Neuronal stem cell (in vitro differentiated cells): ENCODE data around the gene CYP2A7.
"Not testable (repeated sequence)": the region's sequence is repeated elsewhere in the genome, so short reads cannot be mapped to it uniquely, and the experiment has no call there.

ENCODE experiments used
- DNase-seq: peaks from one replicate; pipeline ENCODE4 v3.0.0-alpha.2; 2013; ENCODE audit warnings: low spot score
- H2AFZ ChIP-seq: one replicate; pipeline ENCODE4 v1.6.1; 2013; ENCODE audit warnings: mild to moderate bottlenecking, low read length, inconsistent platforms
- H2AK5ac ChIP-seq: 2 replicates; pipeline ENCODE4 v1.6.1; 2013; ENCODE audit warnings: low read depth, mild to moderate bottlenecking, inconsistent platforms, low read length, moderate library complexity, mixed read lengths
- H2BK120ac ChIP-seq: 2 replicates; pipeline ENCODE4 v1.6.1; 2013; ENCODE audit warnings: low read depth, mild to moderate bottlenecking, inconsistent platforms, low read length, moderate library complexity, mixed read lengths
- H2BK12ac ChIP-seq: one replicate; pipeline ENCODE4 v1.6.1; 2013; ENCODE audit warnings: low read length, inconsistent platforms
- H2BK15ac ChIP-seq: 2 replicates; pipeline ENCODE4 v1.6.1; 2013; ENCODE audit warnings: mild to moderate bottlenecking, low read length, inconsistent platforms, mixed read lengths
- H2BK5ac ChIP-seq: one replicate; pipeline ENCODE4 v1.6.1; 2013; ENCODE audit warnings: inconsistent platforms, mild to moderate bottlenecking, low read length, moderate library complexity
- H3K14ac ChIP-seq: one replicate; pipeline ENCODE4 v1.6.1; 2013; ENCODE audit warnings: low read length, inconsistent platforms
- H3K18ac ChIP-seq: 2 replicates; pipeline ENCODE4 v1.6.1; 2013; ENCODE audit warnings: low read length, inconsistent platforms
- H3K23ac ChIP-seq: 2 replicates; pipeline ENCODE4 v1.6.1; 2013; ENCODE audit warnings: low read depth, mild to moderate bottlenecking, mixed read lengths, low read length, inconsistent platforms; ENCODE audit not compliant: poor library complexity
- H3K27ac ChIP-seq: replicated peaks from 3 replicates; pipeline ENCODE4 v1.5.1; 2013; ENCODE audit warnings: low read length, inconsistent platforms
- H3K27me3 ChIP-seq, 3 experiments: 2 replicates each; pipeline ENCODE4 v1.6.1; 2013; ENCODE audit warnings: low read length in 3 of 3, mild to moderate bottlenecking in 2 of 3, inconsistent platforms in 1 of 3, low read depth in 1 of 3, mixed read lengths in 1 of 3, moderate library complexity in 1 of 3; ENCODE audit not compliant: control insufficient read depth in 3 of 3, insufficient read depth in 3 of 3
- H3K36me3 ChIP-seq, 2 donors: replicated peaks in 1 of 2; 2 replicates each; pipeline ENCODE4 v1.6.1; 2013; ENCODE audit warnings: low read length in 2 of 2; ENCODE audit not compliant: control insufficient read depth in 2 of 2, insufficient read depth in 2 of 2
- H3K4ac ChIP-seq: 2 replicates; pipeline ENCODE4 v1.6.1; 2013; ENCODE audit warnings: inconsistent platforms, mild to moderate bottlenecking, low read length, moderate library complexity
- H3K4me1 ChIP-seq, 2 donors: 1 replicate in 1 of 2; 2 replicates in 1 of 2; pipeline ENCODE4 v1.6.1; 2013; ENCODE audit warnings: low read length in 2 of 2, low read depth in 1 of 2; ENCODE audit not compliant: control insufficient read depth in 2 of 2, insufficient read depth in 1 of 2
- H3K4me2 ChIP-seq: one replicate; pipeline ENCODE4 v1.6.1; 2013; ENCODE audit warnings: mild to moderate bottlenecking, low read length, inconsistent platforms; ENCODE audit not compliant: insufficient read depth, poor library complexity, severe bottlenecking
- H3K4me3 ChIP-seq, 2 donors: 2 replicates each; pipeline ENCODE4 v1.5.1; 2013; ENCODE audit warnings: low read length in 2 of 2, mild to moderate bottlenecking in 2 of 2, inconsistent platforms in 1 of 2, moderate library complexity in 1 of 2
- H3K79me1 ChIP-seq: one replicate; pipeline ENCODE4 v1.6.1; 2013; ENCODE audit warnings: low read depth, mild to moderate bottlenecking, inconsistent platforms, low read length, moderate library complexity
- H3K9ac ChIP-seq: one replicate; pipeline ENCODE4 v1.6.1; 2013; ENCODE audit warnings: mild to moderate bottlenecking, low read depth, low read length, inconsistent platforms; ENCODE audit not compliant: poor library complexity
- H3K9me3 ChIP-seq, 2 donors: replicated peaks in 1 of 2; 2 replicates each; pipeline versions ENCODE3 to v1.6.1; 2013; ENCODE audit warnings: low read length in 2 of 2, mild to moderate bottlenecking in 2 of 2, inconsistent platforms in 1 of 2, low read depth in 1 of 2, mixed read lengths in 1 of 2, moderate library complexity in 1 of 2; ENCODE audit not compliant: control insufficient read depth in 2 of 2, insufficient read depth in 1 of 2
- H4K8ac ChIP-seq: one replicate; pipeline ENCODE4 v1.6.1; 2013; ENCODE audit warnings: low read depth, mild to moderate bottlenecking, inconsistent platforms, low read length, moderate library complexity
- H4K91ac ChIP-seq: one replicate; pipeline ENCODE4 v1.6.1; 2013; ENCODE audit warnings: low read length, low read depth, mild to moderate bottlenecking, inconsistent platforms; ENCODE audit not compliant: poor library complexity
- WGBS, 2 donors: extraction: QIAGEN DNeasy Blood & Tissue Kit; methylation state at CpG; one replicate each; pipeline ENCODE4 v1.1.7; 2013; ENCODE audit warnings: missing lambda C conversion rate in 2 of 2, mixed read lengths in 1 of 2; ENCODE audit not compliant: insufficient read length in 2 of 2, insufficient replicate concordance in 1 of 2; ENCODE audit errors: extremely low coverage in 2 of 2; 5-methylcytosine and 5-hydroxymethylcytosine counted together

The CYP2A7 gene

DNA sequence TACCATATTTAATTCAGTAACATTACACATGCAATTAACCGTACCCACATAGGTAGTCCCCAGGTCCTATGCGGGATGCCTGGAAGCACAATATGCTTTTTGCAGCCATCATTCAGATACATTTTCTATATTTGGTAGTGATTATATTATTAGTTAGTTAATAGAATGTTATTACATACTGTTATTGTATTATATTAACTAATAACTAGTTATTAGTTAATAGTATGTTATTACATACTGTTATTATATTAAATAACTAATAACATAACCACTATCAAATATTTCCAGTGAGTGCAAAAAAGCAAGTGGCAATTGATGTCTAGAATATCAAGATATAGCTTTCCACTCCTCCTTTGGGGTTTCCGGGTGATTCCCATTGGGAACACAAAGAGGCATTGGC, 45.5 kb upstream of the CYP2A7 start:
- Histone ChIP-seq H2AK5ac (no peak overlapping the region), H4K8ac (no peak overlapping the region), H4K91ac (no peak overlapping the region), H3K14ac (no peak overlapping the region), H2BK12ac (no peak overlapping the region), H2BK5ac (no peak overlapping the region), H3K27me3 (peaks cover 0 to 3% (median 0%) of the 10 kb centered on the region in 3 experiments), H3K9me3 (no peaks in the 10 kb centered on the region), H2AFZ (no peak overlapping the region), H3K27ac (no peak overlapping the region), H3K4me2 (no peak overlapping the region), H3K4ac (no peak overlapping the region), H3K18ac (no peak overlapping the region), H3K9ac (no peak overlapping the region), H2BK120ac (no peak overlapping the region), H3K4me1 (no peaks in the 10 kb centered on the region), H2BK15ac (no peak overlapping the region), H3K36me3 (no peaks in the 10 kb centered on the region), H3K79me1 (no peaks in the 10 kb centered on the region), H3K4me3 (no peak overlapping the region), H3K23ac (no peak overlapping the region)
- DNase-seq, result no peak
- no CpG with 5 or more reads among the region's 3 CpGs for WGBS, 2 donors

DNA sequence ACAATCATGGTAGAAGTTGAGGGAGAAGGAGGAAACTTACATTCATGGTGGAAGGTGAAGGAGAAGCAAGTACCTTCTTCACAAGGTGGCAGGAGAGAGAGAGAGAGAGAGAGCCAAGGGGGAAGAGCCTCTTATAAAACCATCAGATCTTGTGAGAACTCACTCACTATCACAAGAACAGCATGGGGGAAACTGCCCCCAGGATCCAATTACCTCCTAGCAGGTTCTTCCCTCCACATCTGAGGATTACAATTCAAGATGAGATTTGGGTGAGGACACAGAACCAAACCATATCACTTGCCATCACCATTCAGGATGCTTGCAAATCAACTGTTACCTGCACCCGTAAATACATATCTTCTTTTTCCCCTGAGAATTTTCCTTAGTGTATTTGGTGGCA, 44.2 kb upstream of the CYP2A7 start:
- DNase-seq, H2BK120ac ChIP-seq, H2BK15ac ChIP-seq, H3K4ac ChIP-seq, H3K36me3 ChIP-seq, H3K9ac ChIP-seq, H3K27me3 ChIP-seq, H4K91ac ChIP-seq, H2BK12ac ChIP-seq, H3K18ac ChIP-seq, H3K4me3 ChIP-seq, H3K27ac ChIP-seq, H3K14ac ChIP-seq, H2AK5ac ChIP-seq, H4K8ac ChIP-seq, H3K23ac ChIP-seq, H3K4me1 ChIP-seq, H3K4me2 ChIP-seq, H2AFZ ChIP-seq, H3K79me1 ChIP-seq, H3K9me3 ChIP-seq, H2BK5ac ChIP-seq: not testable (repeated sequence)
- WGBS, 2 donors, result no CpG with 5 or more reads among the region's 1 CpG

DNA sequence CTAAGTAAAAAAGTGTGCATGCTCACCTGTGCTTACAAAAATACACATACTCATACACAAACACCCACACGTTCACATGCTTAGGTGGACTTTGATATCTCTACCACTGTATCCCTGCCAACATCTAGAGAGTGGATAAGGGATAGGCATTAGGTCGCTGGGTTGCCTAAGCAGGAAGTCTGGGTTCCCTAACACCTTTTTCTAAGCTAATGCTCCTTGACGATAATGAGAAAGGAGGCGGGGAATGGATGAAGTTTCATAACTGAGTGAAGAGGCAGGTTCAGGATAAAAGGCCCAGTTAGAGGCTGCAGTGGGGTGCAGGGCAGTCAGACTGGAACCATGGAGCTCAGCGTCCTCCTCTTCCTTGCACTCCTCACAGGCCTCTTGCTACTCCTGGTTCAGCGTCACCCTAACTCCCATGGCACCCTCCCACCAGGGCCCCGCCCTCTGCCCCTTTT, 41.9 kb upstream of the CYP2A7 start:
- H3K27me3 ChIP-seq, result peaks cover 0 to 3% (median 0%) of the 10 kb centered on the region in 3 experiments
- no peak overlapping the region for H3K14ac ChIP-seq
- no peak overlapping the region for H3K4ac ChIP-seq
- no peak overlapping the region for H2BK12ac ChIP-seq
- H3K36me3 ChIP-seq, result no peaks in the 10 kb centered on the region
- H2BK15ac ChIP-seq, result no peak overlapping the region
- WGBS, 2 donors, result no CpG with 5 or more reads among the region's 7 CpGs
- H3K4me3 ChIP-seq, result no peak overlapping the region
- no peak overlapping the region for H4K91ac ChIP-seq
- no peaks in the 10 kb centered on the region for H3K4me1 ChIP-seq
- no peak overlapping the region for H4K8ac ChIP-seq
- no peak overlapping the region for H2BK5ac ChIP-seq
- H3K18ac ChIP-seq, result no peak overlapping the region
- no peak overlapping the region for H2AFZ ChIP-seq
- no peak overlapping the region for H2BK120ac ChIP-seq
- no peaks in the 10 kb centered on the region for H3K79me1 ChIP-seq
- H3K23ac ChIP-seq, result no peak overlapping the region
- H3K27ac ChIP-seq, result no peak overlapping the region
- no peak overlapping the region for H2AK5ac ChIP-seq
- no peak overlapping the region for H3K9ac ChIP-seq
- DNase-seq, result no peak
- H3K9me3 ChIP-seq, result no peaks in the 10 kb centered on the region
- H3K4me2 ChIP-seq, result no peak overlapping the region

DNA sequence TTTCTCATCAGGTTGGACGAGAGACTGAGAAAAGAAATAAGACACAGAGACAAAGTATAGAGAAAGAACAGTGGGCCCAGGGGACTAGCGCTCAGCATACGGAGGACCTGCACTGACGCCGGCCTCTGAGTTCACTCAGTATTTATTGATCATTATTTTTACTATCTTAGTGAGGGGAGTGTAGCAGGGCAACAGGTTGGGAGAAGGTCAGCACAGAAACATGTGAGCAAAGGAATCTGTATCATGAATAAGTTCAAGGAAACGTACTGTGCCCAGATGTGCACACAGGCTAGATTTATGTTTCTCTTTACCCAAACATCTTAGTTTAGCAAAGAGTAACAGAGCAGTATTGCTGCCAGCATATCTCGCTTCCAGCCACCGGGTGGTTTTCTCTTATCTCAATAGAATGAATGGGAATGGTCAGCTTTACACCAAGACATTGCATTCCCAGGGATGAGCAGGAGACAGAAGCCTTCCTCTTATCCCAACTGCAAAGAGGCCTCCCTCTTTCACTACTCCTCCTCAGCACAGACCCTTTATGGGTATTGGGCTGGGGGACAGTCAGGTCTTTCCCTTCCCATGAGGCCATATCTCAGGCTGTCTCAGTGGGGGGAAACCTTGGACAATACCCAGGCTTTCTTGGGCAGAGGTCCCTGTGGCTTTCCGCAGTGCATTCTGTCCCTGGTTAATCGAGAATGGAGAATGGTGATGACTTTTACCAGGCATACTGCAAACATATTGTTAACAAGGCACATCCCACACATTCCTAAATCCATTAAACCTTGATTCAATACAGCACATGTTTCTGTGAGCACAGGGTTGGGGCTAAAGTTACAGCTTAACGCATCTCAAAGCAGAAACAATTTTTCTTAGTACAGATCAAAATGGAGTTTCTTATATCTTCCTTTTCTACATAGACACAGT, 40.5 kb upstream of the CYP2A7 start:
- not testable (repeated sequence) for H3K4ac ChIP-seq, H3K9ac ChIP-seq, H2AK5ac ChIP-seq, H3K79me1 ChIP-seq, H3K23ac ChIP-seq, H2BK12ac ChIP-seq, H3K14ac ChIP-seq, H3K4me1 ChIP-seq, H3K4me3 ChIP-seq, H2BK120ac ChIP-seq, H2AFZ ChIP-seq, DNase-seq, H3K27me3 ChIP-seq, H3K36me3 ChIP-seq, H3K4me2 ChIP-seq, H2BK5ac ChIP-seq, H2BK15ac ChIP-seq, H3K27ac ChIP-seq, H3K9me3 ChIP-seq, H3K18ac ChIP-seq, H4K91ac ChIP-seq, H4K8ac ChIP-seq
- no CpG with 5 or more reads among the region's 11 CpGs for WGBS, 2 donors
